ENCODE results near the gene PRKCI.

Gene PRKCI

DNA sequence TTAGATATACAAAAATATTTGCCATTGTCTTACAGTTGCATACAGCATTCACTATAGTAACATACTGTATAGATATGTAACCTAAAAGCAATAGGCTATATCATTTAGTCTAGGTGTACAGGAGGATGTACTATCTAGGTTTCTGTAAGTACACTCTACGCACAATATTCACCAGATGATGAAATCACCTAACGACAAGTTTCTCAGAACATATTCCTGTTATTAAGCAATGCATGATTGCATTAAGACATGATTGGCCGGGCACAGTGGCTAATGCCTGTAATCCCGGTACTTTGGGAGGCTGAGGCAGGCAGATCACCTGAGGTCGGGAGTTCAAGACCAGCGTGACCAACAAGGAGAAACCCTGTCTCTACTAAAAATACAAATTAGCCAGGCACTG is 14.5 kb upstream of the PRKCI start:
- TF ChIP-seq, protein P1, sequence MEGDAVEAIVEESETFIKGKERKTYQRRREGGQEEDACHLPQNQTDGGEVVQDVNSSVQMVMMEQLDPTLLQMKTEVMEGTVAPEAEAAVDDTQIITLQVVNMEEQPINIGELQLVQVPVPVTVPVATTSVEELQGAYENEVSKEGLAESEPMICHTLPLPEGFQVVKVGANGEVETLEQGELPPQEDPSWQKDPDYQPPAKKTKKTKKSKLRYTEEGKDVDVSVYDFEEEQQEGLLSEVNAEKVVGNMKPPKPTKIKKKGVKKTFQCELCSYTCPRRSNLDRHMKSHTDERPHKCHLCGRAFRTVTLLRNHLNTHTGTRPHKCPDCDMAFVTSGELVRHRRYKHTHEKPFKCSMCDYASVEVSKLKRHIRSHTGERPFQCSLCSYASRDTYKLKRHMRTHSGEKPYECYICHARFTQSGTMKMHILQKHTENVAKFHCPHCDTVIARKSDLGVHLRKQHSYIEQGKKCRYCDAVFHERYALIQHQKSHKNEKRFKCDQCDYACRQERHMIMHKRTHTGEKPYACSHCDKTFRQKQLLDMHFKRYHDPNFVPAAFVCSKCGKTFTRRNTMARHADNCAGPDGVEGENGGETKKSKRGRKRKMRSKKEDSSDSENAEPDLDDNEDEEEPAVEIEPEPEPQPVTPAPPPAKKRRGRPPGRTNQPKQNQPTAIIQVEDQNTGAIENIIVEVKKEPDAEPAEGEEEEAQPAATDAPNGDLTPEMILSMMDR (IDR thresholded peaks at IDR 0.05) = no peak
- H3K27ac ChIP-seq = no peak overlapping the region

DNA sequence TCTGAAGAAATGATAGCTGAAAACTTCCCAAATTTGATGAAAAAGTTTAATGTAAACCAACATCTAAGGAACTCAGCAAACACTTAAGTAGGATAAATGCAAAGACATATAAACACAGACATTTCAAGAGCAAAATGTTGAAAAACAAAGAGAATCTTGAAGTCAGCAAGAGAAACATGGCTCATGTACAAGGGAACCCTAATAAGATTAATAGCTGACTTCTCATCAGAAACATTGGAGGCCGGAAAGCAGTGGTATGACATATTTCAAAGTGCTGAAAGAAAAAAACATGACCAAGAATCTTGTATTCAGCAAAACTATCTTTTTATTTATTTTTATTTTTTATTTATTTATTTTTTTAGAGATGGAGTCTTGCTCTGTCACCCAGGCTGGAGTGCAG is 10.6 kb upstream of the PRKCI start:
- TF ChIP-seq, protein P1 (IDR thresholded peaks at IDR 0.05) = no peak
- no peak for TF ChIP-seq ZFX (IDR thresholded peaks at IDR 0.05; ENCODE audit: borderline replicate concordance)
- no peak overlapping the region for H3K27ac ChIP-seq

DNA sequence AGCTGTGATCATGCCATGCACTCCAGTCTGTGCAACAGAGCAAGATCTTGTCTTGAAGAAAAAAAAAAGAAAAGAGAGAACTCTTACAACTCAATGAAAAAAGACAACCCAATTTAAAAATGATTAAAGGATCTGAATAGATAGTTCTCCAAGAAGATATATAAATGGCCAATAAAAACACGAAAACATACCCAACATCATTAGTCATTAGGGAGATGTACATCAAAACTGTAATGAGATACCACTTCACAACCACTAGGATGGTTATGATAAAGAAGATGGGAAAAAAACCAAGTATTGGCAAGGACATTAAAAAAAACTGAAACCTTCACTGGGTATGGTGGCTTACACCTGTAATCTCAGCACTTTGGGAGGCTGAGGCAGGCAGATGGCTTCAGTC is 2.4 kb upstream of the PRKCI start:
- no peak for TF ChIP-seq ZFX (IDR thresholded peaks at IDR 0.05; ENCODE audit: borderline replicate concordance)
- TF ChIP-seq, protein P1 (IDR thresholded peaks at IDR 0.05) = no peak

DNA sequence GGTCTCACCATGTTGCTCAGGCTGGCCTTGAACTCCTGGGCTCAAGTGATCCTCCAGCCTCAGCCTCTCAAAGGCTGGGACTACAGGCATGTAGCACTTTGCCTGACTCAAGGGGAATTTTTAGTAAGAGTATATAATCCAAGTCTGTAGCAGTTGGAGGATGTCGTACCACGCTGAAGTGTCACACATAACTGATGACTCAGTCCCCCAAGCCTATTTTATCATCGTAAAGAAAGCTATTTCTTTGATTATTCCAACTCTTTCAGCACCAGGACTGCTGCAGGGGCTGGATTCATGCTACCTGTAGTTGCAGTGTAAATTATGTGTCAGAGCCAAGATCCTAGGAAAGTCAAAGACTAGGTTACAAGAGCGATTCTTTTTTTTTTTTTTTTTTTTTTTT is 1.4 kb upstream of the PRKCI start:
- no peak overlapping the region for H3K27ac ChIP-seq
- no peak for TF ChIP-seq ZFX (IDR thresholded peaks at IDR 0.05; ENCODE audit: borderline replicate concordance)
- TF ChIP-seq, protein P1 (IDR thresholded peaks at IDR 0.05) = no peak

More for the DNA sequence above, 2.4 kb upstream of the PRKCI start:
- no peak overlapping the region for H3K27ac ChIP-seq

DNA sequence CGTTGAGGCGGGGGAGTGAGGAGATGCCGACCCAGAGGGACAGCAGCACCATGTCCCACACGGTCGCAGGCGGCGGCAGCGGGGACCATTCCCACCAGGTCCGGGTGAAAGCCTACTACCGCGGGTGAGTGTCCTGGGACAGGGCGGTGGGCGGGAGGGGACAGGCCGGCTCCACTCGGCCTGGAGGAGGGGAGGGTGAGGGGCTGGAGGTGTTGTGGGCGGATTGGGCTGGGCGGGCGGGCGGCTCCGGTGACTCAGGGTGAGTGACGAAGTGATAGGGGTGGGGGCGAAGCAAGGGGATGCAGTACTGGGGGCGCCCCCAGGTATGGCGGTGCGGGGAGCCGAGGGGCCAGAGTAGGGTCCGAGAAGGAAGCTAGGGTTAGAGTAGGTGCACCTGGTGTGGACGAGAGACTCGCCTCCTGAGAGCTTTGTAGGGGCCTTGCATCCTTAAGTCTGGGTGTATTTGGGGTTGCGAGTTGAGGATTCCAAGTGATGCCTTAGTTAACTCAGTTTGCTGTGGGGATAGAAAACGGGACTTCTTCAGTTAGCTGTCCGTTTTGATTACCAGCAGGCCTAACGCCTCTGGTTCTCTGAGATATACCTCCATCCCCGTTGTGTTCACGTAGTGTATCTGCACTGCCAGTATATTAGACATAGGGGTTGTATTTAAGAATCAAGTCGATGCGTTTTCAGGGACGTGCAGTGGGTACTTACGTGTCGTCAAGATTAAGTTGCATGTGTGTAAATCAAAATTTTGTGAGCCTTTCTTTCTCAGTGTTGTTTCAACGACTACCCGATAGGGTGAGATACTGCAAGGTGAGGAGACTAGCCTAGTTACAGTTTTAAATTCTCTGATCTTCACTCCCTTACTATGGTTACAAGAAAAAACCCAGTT is 670 bp downstream of the PRKCI start:
- peak overlapping the region; percentile 74 for H3K27ac ChIP-seq
- TF ChIP-seq, protein P1 (IDR thresholded peaks at IDR 0.05) = no peak
- no peak for TF ChIP-seq ZFX (IDR thresholded peaks at IDR 0.05; ENCODE audit: borderline replicate concordance)

DNA sequence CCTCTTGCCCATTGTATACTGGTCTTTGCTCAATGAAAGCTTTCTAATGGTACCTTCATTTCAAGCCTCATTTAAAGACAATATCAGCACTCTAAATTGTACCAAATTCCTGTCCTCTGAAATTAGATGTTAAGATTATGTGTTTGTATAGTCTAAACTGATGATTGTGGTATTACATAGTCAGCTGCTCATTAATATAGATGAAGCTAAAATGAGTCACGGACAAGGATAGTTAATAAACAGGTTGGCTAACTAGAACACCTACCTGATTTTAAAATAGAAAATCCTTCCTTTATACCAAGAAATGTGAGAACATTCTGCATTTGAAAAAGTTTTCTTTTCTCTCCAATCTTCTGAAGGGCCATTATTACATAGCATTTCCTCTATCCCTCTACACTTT is 2.9 kb downstream of the PRKCI start:
- H3K27ac ChIP-seq = no peak overlapping the region
- TF ChIP-seq ZFX (IDR thresholded peaks at IDR 0.05; ENCODE audit: borderline replicate concordance) = no peak
- TF ChIP-seq, protein P1 (IDR thresholded peaks at IDR 0.05) = no peak

DNA sequence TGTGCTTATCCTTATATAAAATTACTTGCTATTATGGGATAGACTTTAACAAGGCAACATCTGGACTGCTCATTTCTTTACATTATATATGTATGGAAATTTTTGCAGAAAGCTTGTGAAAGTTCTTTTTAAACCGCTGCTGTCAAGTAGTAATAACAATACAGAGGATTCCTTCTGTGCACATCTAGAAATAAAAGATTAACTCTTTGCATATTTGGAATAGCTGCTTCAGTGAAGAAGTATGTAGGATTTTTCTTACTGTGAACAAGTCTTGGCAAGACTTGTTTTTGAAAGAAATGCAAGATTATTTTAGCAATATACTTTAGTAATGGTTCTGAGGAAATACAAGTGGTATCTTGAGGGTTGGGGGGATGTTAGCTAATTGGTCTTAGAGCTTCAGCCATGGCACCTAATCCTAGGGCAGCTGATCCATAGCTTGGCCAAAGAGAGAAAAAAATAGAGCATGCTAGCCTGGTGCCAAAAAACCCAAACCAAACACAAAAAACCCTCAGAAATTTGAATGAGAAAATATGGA is 4.3 kb downstream of the PRKCI start:
- TF ChIP-seq ZFX (IDR thresholded peaks at IDR 0.05; ENCODE audit: borderline replicate concordance) = no peak
- TF ChIP-seq, protein P1 (IDR thresholded peaks at IDR 0.05) = no peak
- H3K27ac ChIP-seq = no peak overlapping the region
